Loucy (cell line): Measurements from ENCODE around the gene ARHGAP15.

Experiments used
- H2AFZ ChIP-seq: fragments of 200-600 bp; sonication (generic); 2 replicates; pipeline ENCODE4 v1.6.0; 2016; ENCODE audit warnings: antibody characterized with exemption, mild to moderate bottlenecking, low read length, moderate library complexity
- H3F3A ChIP-seq: fragments of 200-600 bp; 2 replicates; pipeline ENCODE4 v1.6.0; 2016; ENCODE audit warnings: antibody characterized with exemption, low read depth, mild to moderate bottlenecking
- H3K27me3 ChIP-seq: fragments of 200-600 bp; sonication (generic); 2 replicates; pipeline ENCODE4 v1.6.1; 2014; ENCODE audit warnings: low read length, mild to moderate bottlenecking; ENCODE audit not compliant: insufficient read depth, poor library complexity, severe bottlenecking
- H3K36me3 ChIP-seq: fragments of 200-600 bp; sonication (generic); 2 replicates; pipeline ENCODE4 v1.6.1; 2016; ENCODE audit warnings: low read length; ENCODE audit not compliant: insufficient read depth
- H3K4me1 ChIP-seq: fragments of 200-600 bp; sonication (generic); 2 replicates; pipeline ENCODE4 v1.5.1; 2014; ENCODE audit warnings: low read length, mild to moderate bottlenecking; ENCODE audit not compliant: insufficient read depth, poor library complexity, severe bottlenecking
- H3K4me2 ChIP-seq: fragments of 200-600 bp; sonication (generic); 2 replicates; pipeline ENCODE4 v1.6.0; 2014; ENCODE audit warnings: antibody characterized with exemption, low read length, low read depth, mild to moderate bottlenecking; ENCODE audit not compliant: poor library complexity, severe bottlenecking
- H3K4me3 ChIP-seq: fragments of 200-600 bp; sonication (generic); 2 replicates; pipeline ENCODE4 v1.5.1; 2014; ENCODE audit warnings: low read length, mild to moderate bottlenecking, mixed read lengths; ENCODE audit not compliant: poor library complexity, severe bottlenecking
- H3K79me2 ChIP-seq: fragments of 200-600 bp; sonication (generic); 2 replicates; pipeline ENCODE4 v1.6.1; 2014; ENCODE audit warnings: low read length; ENCODE audit not compliant: insufficient read depth
- H3K9ac ChIP-seq: fragments of 200-600 bp; sonication (generic); 2 replicates; pipeline ENCODE4 v1.6.0; 2014; ENCODE audit warnings: mild to moderate bottlenecking, low read depth, low read length, moderate library complexity; ENCODE audit not compliant: poor library complexity, severe bottlenecking
- H3K9me2 ChIP-seq: fragments of 200-600 bp; sonication (generic); replicated peaks from 2 replicates; pipeline ENCODE4 v1.6.1; 2016; ENCODE audit warnings: low read depth, low read length, mixed read lengths
- H3K9me3 ChIP-seq: fragments of 200-600 bp; sonication (generic); 2 replicates; pipeline ENCODE4 v1.6.1; 2014; ENCODE audit warnings: mild to moderate bottlenecking, antibody characterized with exemption, low read length, low read depth; ENCODE audit not compliant: insufficient read depth
- H4K20me1 ChIP-seq: fragments of 200-600 bp; sonication (generic); 2 replicates; pipeline ENCODE4 v1.6.0; 2014; ENCODE audit warnings: antibody characterized with exemption, low read length, mild to moderate bottlenecking; ENCODE audit not compliant: insufficient read depth, poor library complexity, severe bottlenecking
- EZH2phosphoT487 ChIP-seq: fragments of 200-600 bp; IDR thresholded peaks from 2 replicates; pipeline ENCODE4 v1.6.1; 2018; ENCODE audit warnings: antibody characterized with exemption, mild to moderate bottlenecking, moderate library complexity, borderline replicate concordance
- TF ChIP-seq, protein P1 (sequence below): fragments of 200-600 bp; sonication (generic); conservative IDR thresholded peaks from 2 replicates; pipeline ENCODE4 v1.5.1; 2014; ENCODE audit warnings: mild to moderate bottlenecking, antibody characterized with exemption, low read length

ARHGAP15 gene

GRCh38 chr2:143223556-143223955, 94.3 kb downstream of the ARHGAP15 start:
- peaks cover 17% of the 10 kb centered on the region for H4K20me1 ChIP-seq
- no peaks in the 10 kb centered on the region for H3K4me1 ChIP-seq
- H3K9ac ChIP-seq = no peak overlapping the region
- H3K4me3 ChIP-seq = no peak overlapping the region
- no peaks in the 10 kb centered on the region for H3F3A ChIP-seq
- TF ChIP-seq EZH2phosphoT487 = no peak
- TF ChIP-seq, protein P1, sequence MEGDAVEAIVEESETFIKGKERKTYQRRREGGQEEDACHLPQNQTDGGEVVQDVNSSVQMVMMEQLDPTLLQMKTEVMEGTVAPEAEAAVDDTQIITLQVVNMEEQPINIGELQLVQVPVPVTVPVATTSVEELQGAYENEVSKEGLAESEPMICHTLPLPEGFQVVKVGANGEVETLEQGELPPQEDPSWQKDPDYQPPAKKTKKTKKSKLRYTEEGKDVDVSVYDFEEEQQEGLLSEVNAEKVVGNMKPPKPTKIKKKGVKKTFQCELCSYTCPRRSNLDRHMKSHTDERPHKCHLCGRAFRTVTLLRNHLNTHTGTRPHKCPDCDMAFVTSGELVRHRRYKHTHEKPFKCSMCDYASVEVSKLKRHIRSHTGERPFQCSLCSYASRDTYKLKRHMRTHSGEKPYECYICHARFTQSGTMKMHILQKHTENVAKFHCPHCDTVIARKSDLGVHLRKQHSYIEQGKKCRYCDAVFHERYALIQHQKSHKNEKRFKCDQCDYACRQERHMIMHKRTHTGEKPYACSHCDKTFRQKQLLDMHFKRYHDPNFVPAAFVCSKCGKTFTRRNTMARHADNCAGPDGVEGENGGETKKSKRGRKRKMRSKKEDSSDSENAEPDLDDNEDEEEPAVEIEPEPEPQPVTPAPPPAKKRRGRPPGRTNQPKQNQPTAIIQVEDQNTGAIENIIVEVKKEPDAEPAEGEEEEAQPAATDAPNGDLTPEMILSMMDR = no peak
- no peaks in the 10 kb centered on the region for H3K27me3 ChIP-seq
- H3K9me2 ChIP-seq = no peaks in the 10 kb centered on the region
- no peak overlapping the region for H3K4me2 ChIP-seq
- H3K79me2 ChIP-seq = peaks cover 72% of the 10 kb centered on the region
- no peaks in the 10 kb centered on the region for H3K9me3 ChIP-seq
- H2AFZ ChIP-seq = no peak overlapping the region
- peaks cover 49% of the 10 kb centered on the region for H3K36me3 ChIP-seq

- Histone ChIP-seq H3K9me3 (no peaks in the 10 kb centered on the region), H3K36me3 (peaks cover 52% of the 10 kb centered on the region; the same call in 1 of the 2 replicates), H2AFZ (no peak overlapping the region), H3K79me2 (peaks cover 67% of the 10 kb centered on the region), H3K9ac (no peak overlapping the region), H4K20me1 (peaks cover 15% of the 10 kb centered on the region), H3K4me2 (no peak overlapping the region), H3K4me1 (no peaks in the 10 kb centered on the region), H3K4me3 (no peak overlapping the region), H3K9me2 (no peaks in the 10 kb centered on the region), H3F3A (no peaks in the 10 kb centered on the region), H3K27me3 (no peaks in the 10 kb centered on the region)
- no peak for TF ChIP-seq EZH2phosphoT487
- TF ChIP-seq, protein P1 = no peak
These were observed 96.7 kb downstream of the ARHGAP15 start for GRCh38 chr2:143225931-143226330.

- no peak overlapping the region for H2AFZ ChIP-seq
- no peak overlapping the region for H3K9ac ChIP-seq
- no peak overlapping the region for H3K4me3 ChIP-seq
- H3K4me1 ChIP-seq = no peaks in the 10 kb centered on the region
- no peaks in the 10 kb centered on the region for H3F3A ChIP-seq
- TF ChIP-seq, protein P1 = no peak
- TF ChIP-seq EZH2phosphoT487 = no peak
- peaks cover 54% of the 10 kb centered on the region for H3K36me3 ChIP-seq
- H3K27me3 ChIP-seq = no peaks in the 10 kb centered on the region
- no peaks in the 10 kb centered on the region for H3K9me2 ChIP-seq
- peaks cover 64% of the 10 kb centered on the region for H3K79me2 ChIP-seq
- H3K9me3 ChIP-seq = peaks cover 3% of the 10 kb centered on the region; the same call in 1 of the 2 replicates
- H3K4me2 ChIP-seq = no peak overlapping the region
- H4K20me1 ChIP-seq = peaks cover 12% of the 10 kb centered on the region
These were observed 97.7 kb downstream of the ARHGAP15 start for GRCh38 chr2:143226714-143227541.
